HUES6 (cell line): Measurements from ENCODE around the gene GUCD1.
A peak's percentile ranks its signal among the peaks of the same experiment; 100 is the strongest.

ENCODE experiments used
- H3K27ac ChIP-seq: 2 replicates; pipeline ENCODE4 v1.7.0; 2013; ENCODE audit warnings: low read depth, mild to moderate bottlenecking, low read length, inconsistent platforms
- H3K27me3 ChIP-seq: 2 replicates; pipeline ENCODE4 v1.6.1; 2013; ENCODE audit warnings: low read length; ENCODE audit not compliant: control insufficient read depth, insufficient read depth
- H3K36me3 ChIP-seq: 2 replicates; pipeline ENCODE4 v1.6.1; 2013; ENCODE audit warnings: low read length; ENCODE audit not compliant: control insufficient read depth, insufficient read depth
- H3K4me1 ChIP-seq: 2 replicates; pipeline ENCODE4 v1.6.1; 2013; ENCODE audit warnings: low read length; ENCODE audit not compliant: control insufficient read depth, insufficient read depth
- H3K4me3 ChIP-seq: 2 replicates; pipeline ENCODE4 v1.5.1; 2013; ENCODE audit warnings: low read depth, low read length
- H3K9ac ChIP-seq: one replicate; pipeline ENCODE4 v1.6.1; 2013; ENCODE audit warnings: mild to moderate bottlenecking, low read length
- H3K9me3 ChIP-seq: 2 replicates; pipeline ENCODE4 v1.6.1; 2013; ENCODE audit warnings: low read depth, low read length; ENCODE audit not compliant: control insufficient read depth, insufficient read depth

GUCD1 gene

DNA sequence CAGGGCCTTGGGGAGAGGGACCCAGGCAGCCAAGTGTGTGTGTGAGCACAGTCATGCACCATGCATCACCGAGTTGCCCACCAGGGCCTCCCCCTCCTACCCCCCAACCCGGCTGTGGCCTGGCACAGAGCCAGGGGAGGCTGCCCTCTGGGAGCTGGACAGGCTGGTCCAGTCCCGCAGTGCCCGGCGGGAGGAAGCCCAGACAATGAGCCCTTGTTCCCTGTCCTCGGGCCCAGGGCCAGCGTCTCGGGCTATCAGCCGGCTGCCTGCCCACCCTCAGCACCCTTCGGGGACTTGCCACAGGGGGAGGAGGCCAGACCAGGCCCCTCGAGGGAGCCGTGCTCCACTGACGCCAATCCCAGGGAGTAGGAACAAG is 33.4 kb upstream of the GUCD1 start:
- Histone ChIP-seq H3K27me3 (no peaks in the 10 kb centered on the region), H3K9me3 (no peaks in the 10 kb centered on the region), H3K9ac (no peak overlapping the region), H3K4me3 (no peak overlapping the region), H3K4me1 (peaks cover 7% of the 10 kb centered on the region), H3K27ac (0 out of 2 replicates have a peak overlapping the region, but pooled peaks have one; percentile 27), H3K36me3 (peaks cover 39% of the 10 kb centered on the region)

DNA sequence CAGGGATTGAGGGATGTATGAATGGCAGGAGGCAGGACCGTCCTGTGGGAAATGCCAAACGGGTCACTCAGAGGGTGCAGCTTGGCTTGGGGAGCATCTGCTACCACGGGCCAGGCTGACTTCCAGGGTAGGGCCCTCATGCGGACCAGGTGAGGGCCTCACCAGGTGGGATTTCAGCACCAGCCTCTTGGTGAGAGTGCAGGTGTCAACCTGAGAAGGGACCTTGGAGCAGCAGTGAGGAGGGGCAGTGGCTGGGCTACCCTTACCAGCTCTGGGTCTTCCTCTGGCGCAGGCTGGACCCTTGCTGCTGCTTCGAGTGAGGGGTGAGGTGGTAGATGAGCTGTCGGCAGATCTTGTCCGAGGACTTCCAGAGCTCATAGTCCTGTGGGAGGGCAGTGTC is 33.0 kb upstream of the GUCD1 start:
- peaks cover 39% of the 10 kb centered on the region for H3K36me3 ChIP-seq
- no peak overlapping the region for H3K4me3 ChIP-seq
- peaks cover 3% of the 10 kb centered on the region for H3K4me1 ChIP-seq
- H3K9ac ChIP-seq: no peak overlapping the region
- H3K27ac ChIP-seq: peak overlapping the region; percentile 27; the same call in 1 of the 2 replicates
- no peaks in the 10 kb centered on the region for H3K27me3 ChIP-seq
- no peaks in the 10 kb centered on the region for H3K9me3 ChIP-seq

DNA sequence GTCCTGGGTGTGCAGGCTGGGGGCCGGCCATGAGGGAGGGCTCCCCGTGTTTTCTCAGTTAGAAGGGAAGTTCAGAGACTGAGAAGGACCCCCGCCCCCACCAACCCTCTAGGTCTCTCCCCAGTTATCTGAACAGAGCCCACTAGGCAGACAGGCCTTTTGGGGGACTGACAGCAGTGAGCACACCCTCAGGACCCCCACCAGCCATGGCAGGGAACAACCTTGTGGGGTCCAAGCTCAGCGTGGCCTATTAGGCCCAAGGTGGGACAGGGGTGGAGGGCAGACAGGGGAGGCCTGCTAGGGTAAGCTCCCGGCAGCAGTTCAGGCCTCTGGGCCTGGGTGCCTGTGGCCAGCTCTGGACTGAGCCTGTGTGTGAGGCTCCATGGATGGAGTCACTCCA is 32.3 kb upstream of the GUCD1 start:
- Histone ChIP-seq H3K36me3 (peaks cover 39% of the 10 kb centered on the region), H3K4me3 (no peak overlapping the region), H3K9me3 (no peaks in the 10 kb centered on the region), H3K27me3 (no peaks in the 10 kb centered on the region), H3K9ac (no peak overlapping the region), H3K27ac (no peak overlapping the region), H3K4me1 (peaks cover 3% of the 10 kb centered on the region)

DNA sequence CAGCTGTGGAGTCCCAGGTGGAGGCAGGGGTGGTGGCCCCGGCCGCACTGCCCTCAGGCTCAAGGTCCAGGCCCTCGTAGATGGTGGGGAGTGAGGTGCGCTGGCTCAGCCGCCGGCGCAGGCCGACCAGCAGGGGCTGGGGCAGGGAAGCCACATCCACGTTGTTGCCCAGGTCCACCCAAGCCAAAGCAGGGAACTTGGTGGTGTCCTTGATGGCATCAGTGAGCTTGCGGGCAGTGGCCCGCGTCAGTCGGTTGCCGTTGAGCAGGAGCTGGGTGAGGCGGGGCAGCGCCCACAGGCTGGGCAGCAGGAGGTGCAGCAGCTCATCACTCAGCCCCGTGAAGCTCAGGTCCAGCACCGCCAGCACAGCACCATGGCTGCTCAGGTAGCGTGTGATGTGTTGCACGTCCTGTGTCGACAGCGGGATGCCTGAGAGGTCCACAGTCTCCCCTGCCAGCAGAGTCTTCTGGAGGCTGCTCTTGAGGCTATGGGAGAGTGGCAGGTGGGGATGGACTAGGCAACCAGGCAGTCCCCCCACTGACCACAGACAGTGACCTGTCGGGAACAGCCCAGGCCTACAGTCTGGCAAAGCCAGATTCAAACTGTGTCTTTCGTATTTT is 31.1 kb upstream of the GUCD1 start:
- Histone ChIP-seq H3K27me3 (no peaks in the 10 kb centered on the region), H3K27ac (no peak overlapping the region), H3K9ac (no peak overlapping the region), H3K4me1 (no peaks in the 10 kb centered on the region), H3K9me3 (no peaks in the 10 kb centered on the region), H3K36me3 (peaks cover 39% of the 10 kb centered on the region), H3K4me3 (no peak overlapping the region)

DNA sequence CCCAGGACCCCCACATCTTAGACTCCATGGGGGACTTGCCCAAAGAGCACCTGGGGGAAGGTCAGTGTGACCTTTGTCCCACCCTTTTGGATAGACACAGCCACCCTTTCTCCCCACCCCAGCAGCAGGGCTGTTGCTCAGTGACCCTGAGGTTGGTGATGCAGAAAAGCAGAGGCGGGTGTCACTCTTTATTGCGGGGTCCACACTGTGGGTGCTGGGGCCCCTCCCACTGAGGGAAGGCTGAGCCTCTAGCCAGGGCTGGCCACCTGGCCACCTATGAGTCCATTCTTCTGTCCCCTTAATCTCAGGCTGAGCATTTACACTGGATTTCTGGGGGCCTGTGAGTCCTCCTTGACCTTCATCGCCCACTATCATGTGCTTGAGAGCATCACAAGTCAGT is 30.5 kb upstream of the GUCD1 start:
- Histone ChIP-seq H3K36me3 (peaks cover 39% of the 10 kb centered on the region), H3K27ac (no peak overlapping the region), H3K27me3 (no peaks in the 10 kb centered on the region), H3K9ac (no peak overlapping the region), H3K9me3 (no peaks in the 10 kb centered on the region), H3K4me1 (no peaks in the 10 kb centered on the region), H3K4me3 (no peak overlapping the region)

DNA sequence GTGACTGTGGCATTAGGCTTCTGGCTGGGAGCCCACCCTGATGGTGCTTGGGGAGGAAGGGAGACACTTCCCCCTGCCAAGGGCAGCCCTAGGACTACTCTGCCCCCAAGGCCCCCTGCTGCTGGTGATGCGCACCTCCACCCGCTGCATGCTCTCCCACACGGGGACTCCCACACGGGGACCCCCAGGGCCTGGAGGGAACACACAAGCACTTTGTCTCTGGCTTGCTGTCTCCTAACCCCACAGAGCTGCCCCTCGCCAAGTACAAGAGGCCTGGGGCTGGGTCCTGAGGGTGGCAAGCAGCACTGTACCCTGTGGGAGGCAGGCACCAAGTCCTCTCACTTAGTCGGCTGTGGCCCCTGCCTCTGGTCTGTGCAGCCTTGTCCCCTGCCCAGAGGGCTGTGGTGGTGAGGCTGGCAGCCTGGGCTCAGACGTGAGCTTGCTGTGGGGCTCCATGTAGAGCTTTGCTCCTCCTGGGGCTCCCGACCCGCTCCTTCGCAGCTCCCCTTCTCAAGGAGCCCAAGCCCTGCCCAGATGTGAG is 30.0 kb upstream of the GUCD1 start:
- Histone ChIP-seq H3K27me3 (no peaks in the 10 kb centered on the region), H3K27ac (no peak overlapping the region), H3K36me3 (peaks cover 39% of the 10 kb centered on the region), H3K4me3 (no peak overlapping the region), H3K9ac (no peak overlapping the region), H3K4me1 (no peaks in the 10 kb centered on the region), H3K9me3 (no peaks in the 10 kb centered on the region)

DNA sequence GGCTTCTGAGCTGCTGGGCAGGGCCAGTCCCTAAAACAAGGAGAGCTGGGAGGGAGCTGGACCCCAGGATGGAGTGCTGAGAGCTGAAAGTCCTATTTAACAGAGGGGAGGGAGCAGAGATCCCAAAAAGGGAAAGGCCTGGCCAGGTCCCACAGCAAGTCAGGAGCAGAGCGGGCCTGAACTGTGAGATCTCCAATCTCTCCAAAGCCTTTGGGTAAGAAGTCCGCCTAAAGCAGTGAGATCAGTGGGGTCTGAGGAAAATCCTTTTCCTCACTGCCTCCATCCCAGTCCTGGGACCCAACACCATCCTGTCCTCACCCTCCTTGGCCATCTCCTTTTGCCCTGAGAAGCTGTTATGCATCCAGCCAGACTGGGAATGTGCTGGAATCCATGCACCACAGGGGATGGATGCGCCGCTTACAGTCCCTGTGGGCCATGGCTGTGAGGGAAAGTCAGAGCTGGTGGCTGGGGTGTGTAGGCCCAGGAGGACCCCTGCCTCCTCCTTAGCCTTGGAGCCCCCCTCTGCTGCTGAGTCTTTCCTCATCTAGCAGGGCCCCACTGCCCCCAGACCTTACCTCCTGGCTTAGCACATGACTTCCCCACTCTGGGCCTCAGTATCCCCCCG is 29.3 kb upstream of the GUCD1 start:
- no peaks in the 10 kb centered on the region for H3K9me3 ChIP-seq
- no peaks in the 10 kb centered on the region for H3K4me1 ChIP-seq
- no peak overlapping the region for H3K4me3 ChIP-seq
- H3K27me3 ChIP-seq: no peaks in the 10 kb centered on the region
- no peak overlapping the region for H3K27ac ChIP-seq
- peaks cover 37% of the 10 kb centered on the region for H3K36me3 ChIP-seq
- no peak overlapping the region for H3K9ac ChIP-seq

DNA sequence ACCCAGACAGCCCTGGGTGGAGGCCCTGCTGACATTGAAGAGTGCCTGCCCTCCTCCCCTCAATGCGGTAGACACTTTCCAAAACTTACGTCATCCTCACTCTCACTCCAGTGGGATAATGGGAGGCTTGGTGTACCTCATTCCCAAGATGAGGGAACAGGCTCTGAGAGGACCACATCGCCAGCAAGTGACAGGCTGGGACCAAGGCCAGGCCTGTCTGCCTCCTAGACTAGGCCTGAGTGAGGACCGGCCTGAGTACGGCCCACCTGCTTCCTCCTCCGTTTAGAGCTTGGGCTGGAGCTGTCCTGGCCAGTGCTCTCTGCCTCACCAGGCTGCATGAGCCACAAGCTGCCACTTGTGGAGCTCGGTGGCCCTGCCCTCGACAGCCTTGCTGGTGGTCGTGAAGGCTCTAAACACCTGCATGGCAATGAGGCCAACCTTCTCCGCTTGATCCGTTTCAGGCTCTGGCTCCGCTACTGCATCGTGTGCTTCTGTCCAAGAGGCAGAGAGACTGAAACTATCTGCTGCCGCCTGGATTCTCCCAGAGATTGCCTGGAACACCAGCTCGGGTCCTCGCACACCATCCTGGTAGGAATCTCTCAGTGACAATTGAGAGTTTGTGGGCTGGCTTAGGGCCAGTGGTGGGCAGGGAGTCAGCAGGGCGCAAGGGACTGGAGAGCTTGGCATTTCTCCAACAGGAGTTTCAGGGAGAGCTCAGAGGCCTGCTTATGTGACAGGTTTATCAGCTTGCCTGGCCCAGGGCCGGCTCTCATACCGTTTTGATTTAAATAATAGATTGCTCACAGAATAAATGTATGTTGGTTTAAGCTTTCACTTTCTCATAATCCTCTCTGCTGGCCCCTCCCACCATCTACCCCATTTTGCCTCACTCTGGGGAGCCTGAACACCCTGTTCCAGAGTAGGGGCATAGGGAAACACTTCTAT is 28.6 kb upstream of the GUCD1 start:
- Histone ChIP-seq H3K27me3 (no peaks in the 10 kb centered on the region), H3K4me1 (no peaks in the 10 kb centered on the region), H3K9ac (no peak overlapping the region), H3K27ac (no peak overlapping the region), H3K36me3 (peaks cover 29% of the 10 kb centered on the region), H3K9me3 (no peaks in the 10 kb centered on the region), H3K4me3 (no peak overlapping the region)

DNA sequence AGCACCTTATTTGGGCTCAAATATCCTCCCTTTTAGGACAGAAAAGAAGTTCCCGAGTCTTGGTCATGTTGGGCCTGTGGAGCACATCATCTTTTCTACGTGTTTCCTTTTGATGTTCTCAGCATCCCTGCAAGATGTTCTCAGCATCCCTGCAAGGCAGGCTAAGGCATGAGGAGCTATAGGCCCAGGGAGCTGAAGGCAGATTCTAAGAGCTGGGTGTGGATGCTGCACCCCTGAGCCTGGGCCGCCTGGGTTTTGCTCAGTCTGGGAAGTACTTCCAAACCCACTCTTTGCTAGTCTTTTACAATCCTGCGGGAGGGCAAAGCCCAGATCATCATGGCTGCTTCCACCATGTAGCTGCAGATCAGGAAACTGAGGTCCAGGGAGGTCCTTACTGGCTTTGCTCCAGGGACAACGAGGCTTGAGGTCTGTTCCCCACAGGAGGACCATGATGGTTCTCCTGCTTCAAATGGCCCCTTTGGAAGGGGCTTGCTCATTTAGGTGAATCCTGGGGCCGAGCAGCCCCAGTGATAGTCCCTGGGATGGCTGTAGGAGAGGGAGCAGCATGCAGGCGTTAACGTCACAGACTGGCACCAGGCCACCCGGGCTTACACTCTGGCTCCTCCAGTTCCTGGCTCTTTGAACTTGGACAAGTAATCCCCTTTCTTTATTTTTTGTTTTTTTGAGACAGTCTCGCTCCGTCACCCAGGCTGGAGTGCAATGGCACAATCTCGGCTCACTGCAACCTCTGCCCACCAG is 27.3 kb upstream of the GUCD1 start:
- Histone ChIP-seq H3K4me3 (no peak overlapping the region), H3K9me3 (no peaks in the 10 kb centered on the region), H3K9ac (no peak overlapping the region), H3K27ac (no peak overlapping the region), H3K4me1 (no peaks in the 10 kb centered on the region), H3K36me3 (peaks cover 16% of the 10 kb centered on the region), H3K27me3 (no peaks in the 10 kb centered on the region)

DNA sequence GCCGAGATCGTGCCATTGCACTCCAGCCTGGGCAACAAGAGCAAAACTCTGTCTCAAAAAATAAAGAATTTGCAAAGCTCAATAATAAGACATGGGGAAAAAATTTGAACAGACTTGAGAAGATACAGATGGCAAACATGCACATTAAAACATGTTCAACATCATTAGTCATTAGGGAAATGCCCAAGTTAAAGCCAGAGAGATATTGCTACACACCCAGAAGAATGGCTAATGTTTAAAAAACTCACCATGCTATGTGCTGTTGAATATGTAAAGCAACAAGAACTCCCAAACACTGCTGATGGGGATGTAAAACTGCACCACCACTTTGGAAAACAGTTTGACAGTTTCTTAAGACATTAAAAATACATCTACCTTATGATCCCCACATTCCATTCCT is 25.3 kb upstream of the GUCD1 start:
- H3K27ac ChIP-seq: no peak overlapping the region
- H3K27me3 ChIP-seq: no peaks in the 10 kb centered on the region
- no peaks in the 10 kb centered on the region for H3K9me3 ChIP-seq
- no peak overlapping the region for H3K9ac ChIP-seq
- no peak overlapping the region for H3K4me3 ChIP-seq
- H3K36me3 ChIP-seq: 0 out of 2 replicates have a peak, but pooled peaks cover 8% of the 10 kb centered on the region
- no peaks in the 10 kb centered on the region for H3K4me1 ChIP-seq
